Hematopoietic multipotent progenitor cell treated with erythropoietin and hydrocortisone succinate and interleukin-3 and kit ligand, for 6 days (in vitro differentiated cells): ENCODE results near the gene HRC.
"Not testable (repeated sequence)": the region's sequence is repeated elsewhere in the genome, so short reads cannot be mapped to it uniquely, and the experiment has no call there.

Experiments used
- DNase-seq: peaks from one replicate; pipeline ENCODE4 v3.0.0-alpha.2; 2015

Gene HRC

DNA sequence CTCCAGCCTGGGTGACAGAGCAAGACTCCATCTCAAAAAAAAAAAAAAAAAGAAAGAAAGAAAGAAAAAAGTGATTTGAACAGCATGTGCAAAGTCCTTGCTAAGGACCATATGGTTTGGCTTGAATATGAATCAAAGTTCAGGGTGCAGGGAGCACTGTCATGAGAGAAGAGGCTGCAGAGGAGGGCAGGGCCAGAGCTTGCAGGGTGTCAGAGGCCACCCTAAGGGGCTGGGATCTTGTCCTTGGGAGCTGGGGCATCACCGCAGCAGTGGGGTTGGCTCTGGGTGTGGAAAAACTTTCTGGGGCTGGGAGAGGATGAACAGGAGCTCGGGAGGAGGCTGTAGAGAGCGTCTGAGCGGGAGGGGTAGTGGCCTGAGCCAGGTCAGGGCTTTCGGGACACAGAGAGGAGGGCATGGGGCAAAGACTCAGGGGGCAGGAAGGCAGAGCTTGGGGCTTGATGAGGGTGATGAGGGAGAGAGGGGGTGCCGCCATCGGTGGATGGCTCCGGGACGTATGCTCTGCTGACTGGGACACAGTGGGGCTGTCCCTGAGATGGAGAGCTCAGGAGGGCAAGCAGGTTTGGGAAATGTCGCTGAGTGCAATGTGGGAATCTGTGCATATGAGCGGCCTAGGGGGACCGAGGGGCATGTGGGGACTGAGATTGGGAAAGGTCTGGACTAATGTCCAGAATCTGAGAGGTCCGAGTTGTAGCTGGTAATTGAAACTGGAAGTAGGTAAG, 5.4 kb upstream of the HRC start:
- no peak for DNase-seq

GRCh38 chr19:49157445-49158224, 2.4 kb upstream of the HRC start, which contains the start of gene TRPM4:
TRPM4 (plus strand) TSS chr19:49157792; CDS start chr19:49157867, 75 bp downstream.
- peak; percentile 87 for DNase-seq

DNA sequence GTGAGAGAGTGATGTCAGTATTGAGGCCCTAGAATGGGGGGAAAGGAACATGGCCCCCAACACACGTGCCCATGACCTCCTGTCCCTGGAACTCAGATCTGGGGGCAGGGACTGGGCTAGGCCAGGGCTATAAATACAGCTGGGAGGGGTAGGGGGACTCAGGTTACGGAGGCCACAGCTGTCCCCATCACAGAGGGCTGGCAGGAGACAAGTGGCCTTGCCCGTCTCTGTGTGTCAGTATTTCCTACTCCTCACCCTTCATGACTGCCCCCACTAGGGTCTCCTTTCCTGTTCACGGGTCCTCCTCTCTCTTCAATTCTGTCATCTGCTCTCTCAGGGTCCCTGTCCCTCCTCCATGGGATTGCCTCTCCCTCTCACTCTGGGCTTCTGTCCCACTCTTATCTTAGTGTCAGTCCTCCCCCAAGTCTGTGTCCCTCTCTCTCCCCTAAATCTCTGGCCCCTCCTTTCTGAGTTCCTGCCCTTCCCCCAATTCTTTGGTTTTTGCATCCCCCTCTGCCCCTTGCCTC, 687 bp upstream of the HRC start:
- DNase-seq, result peak; percentile 17

DNA sequence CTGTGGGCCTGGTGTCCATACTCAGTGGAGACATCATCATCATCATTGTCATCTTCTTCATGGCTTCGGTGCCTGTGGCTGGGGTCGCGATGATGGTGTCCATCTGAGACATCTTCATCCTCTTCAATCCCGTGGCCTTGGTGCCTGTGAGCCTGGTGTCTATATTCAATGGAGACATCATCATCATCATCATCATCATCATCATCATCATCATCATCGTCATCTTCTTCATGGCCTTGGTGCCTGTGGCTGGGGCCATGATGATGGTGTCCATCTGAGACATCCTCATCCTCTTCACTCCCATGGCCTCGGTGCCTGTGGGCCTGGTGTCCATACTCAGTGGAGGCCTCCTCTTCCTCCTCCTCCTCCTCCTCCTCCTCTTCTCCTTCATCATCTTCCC, 917 bp downstream of the HRC start:
- no peak for DNase-seq

DNA sequence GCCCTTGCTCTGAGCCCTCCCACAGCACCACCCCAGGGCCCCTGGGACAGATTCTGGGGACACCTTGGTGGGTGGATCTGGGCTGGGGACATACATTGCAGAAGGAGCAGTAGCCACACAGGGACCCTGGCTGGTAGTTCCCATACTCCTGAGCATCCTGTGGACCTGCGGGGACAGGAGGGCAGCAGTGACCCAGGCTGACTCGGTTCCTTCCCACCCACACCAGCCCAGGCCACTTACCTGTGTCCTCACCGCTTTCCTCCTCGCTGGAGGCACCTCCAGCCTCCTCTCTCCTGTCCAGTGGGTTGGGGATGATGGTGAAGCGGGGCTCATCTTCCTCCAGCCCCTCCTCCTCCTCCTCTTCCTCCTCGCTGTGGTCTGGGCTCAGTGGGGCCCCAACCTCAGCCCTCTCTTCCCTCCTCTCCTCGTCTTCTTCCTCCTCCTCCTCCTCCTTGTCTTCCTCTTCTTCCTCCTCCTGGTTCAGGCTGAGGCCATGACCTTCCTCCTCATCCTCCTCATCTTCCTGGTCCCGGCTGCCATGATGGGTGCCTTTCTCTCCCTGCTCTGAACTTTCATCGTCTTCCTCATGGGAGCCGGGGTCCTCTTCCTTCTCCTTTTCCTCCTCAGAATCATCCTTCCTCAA, 1.9 kb downstream of the HRC start:
- DNase-seq, result no peak

- DNase-seq, result no peak
Measured at GRCh38 chr19:49152119-49152550, 3.1 kb downstream of the HRC start.

GRCh38 chr19:49151267-49152118, 3.7 kb downstream of the HRC start:
- DNase-seq, result peak; percentile 68

- DNase-seq, result no peak
Measured at GRCh38 chr19:49150944-49151243, 4.3 kb downstream of the HRC start.

DNA sequence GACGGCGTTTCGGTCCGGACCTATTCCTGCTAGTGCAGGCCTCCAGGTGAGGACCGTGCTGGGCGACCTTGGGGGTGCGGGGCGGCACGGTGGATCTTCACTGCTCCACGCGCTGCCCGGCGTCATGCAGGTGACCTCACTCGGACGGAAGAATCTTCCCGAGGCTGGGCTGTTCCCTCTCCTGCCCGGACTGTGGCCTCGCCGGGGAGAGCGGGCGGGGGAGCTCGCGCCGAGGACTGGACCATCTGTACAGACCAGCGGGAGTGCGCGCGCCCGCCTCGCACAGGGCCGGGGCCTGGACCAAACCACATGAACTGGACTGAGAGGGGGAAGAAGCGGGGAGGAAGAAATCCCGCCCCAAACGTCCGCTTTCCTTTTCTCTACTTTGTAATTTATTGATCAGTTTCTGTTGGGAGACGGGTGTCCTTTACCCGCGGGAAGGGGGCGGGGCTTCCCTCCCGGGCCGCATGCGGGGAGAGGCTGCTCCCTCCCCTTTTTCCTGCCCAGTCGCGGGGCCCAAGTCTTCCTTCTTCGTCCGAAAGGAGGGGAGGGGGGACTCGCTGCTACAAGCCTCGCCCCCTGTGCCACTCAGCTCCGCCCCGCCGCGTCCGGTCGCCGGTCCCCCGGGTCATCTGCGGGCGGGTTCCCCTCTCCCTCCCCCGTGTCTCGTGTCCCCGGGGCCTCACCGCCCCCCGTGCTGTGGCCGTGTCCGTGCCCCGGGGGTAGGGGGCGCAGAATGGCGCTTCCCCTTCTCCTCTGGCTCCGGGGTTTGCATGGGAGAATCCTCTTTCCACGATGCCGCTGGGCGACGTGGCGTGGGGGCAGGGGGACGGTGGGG, 4.9 kb downstream of the HRC start:
- DNase-seq, result peak; percentile 81

DNA sequence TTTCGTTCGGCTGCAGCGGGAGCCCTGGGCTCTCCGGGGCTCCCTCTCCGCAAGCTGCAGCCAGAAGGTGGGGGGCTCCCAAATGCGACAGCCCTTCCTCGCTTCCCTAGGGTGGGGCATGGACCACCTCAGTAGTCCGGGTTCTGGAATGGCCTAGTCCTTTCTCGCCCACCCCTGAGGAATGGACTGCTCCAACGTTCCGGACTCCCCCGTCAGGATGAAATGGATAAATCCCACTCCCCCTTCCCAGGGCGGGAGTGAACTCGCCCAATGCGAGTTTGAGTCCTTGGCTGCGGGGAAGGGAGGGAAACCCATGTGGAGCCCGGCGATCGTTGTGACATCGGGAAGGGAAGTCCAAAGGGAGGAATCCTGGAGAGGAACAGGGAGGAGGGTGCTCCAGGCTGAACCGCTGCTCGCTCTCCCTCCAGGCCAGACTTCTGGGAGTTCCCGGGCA, 5.5 kb downstream of the HRC start:
- DNase-seq, result peak; percentile 79

GRCh38 chr19:49148784-49149651, 6.2 kb downstream of the HRC start:
- peak; percentile 99 for DNase-seq

- no peak for DNase-seq
Measured at GRCh38 chr19:49148044-49148682, 7.0 kb downstream of the HRC start.

GRCh38 chr19:49146408-49146770, 8.8 kb downstream of the HRC start:
- DNase-seq, result not testable (repeated sequence)

GRCh38 chr19:49145573-49146407, 9.4 kb downstream of the HRC start:
- peak; percentile 86 for DNase-seq

- peak; percentile 94 for DNase-seq
Measured at GRCh38 chr19:49142866-49143335, 12.3 kb downstream of the HRC start.

- no peak for DNase-seq
Measured at GRCh38 chr19:49141352-49141751, 13.8 kb downstream of the HRC start.

DNA sequence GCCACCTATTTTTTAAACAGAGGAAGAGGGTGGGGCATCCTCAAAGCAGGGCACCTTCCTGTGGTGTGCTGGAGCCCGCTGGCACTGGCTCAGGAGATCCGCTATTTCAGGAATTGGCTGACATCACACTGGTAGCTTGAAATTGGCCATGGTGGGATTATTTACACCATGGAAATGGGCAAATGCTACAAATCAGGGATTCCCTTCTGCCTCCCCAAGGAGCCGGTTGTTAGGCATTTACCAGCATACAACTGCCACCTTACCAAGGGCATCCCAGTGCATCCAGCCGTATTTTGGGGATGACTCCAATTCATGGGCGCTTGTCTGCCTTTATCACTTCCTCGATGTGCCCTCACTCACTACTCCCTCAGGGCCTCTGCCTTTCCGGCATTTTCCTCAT, 14.2 kb downstream of the HRC start:
- DNase-seq, result no peak

DNA sequence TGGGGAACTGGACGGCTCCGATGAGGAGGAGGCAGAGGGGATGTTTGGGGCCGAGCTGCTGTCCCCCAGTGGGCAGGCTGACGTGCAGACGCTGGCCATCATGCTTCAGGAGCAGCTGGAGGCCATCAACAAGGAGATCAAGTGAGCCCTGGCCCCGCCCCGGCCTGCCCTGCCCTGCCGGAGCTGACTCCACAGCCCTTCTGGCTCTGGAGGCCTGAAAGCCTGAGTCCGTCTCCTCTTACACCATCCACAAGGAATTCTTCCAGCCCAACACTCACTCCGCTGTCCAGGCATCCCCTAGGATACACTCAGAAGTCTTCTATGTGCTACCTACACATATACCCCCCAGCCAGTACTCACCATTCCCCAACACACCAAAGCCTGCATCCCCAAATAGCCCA, 18.4 kb downstream of the HRC start:
- no peak for DNase-seq

GRCh38 chr19:49135686-49136085, 19.5 kb downstream of the HRC start:
- DNase-seq, result no peak
